ENCODE measurements around the gene ZFHX3.

Gene ZFHX3

GRCh38 chr16:72983728-72984350, 64.1 kb downstream of the ZFHX3 start:
- Histone ChIP-seq H3K9ac (no peak overlapping the region), H3K27ac (no peak overlapping the region), H3K4me2 (no peak overlapping the region), H3K4me1 (peaks cover under 1% of the 10 kb centered on the region; the same call in 1 of the 2 replicates), H3K27me3 (no peaks in the 10 kb centered on the region), H4K20me1 (no peaks in the 10 kb centered on the region), H3K36me3 (no peaks in the 10 kb centered on the region), H3K4me3 (no peak overlapping the region), H3K9me3 (no peaks in the 10 kb centered on the region)
- no peak for TF ChIP-seq Cebpa-rat (IDR thresholded peaks at IDR 0.05)

GRCh38 chr16:72983241-72983640, 64.7 kb downstream of the ZFHX3 start:
- Histone ChIP-seq H3K4me1 (peaks cover 6% of the 10 kb centered on the region), H3K9ac (no peak overlapping the region), H3K9me3 (no peaks in the 10 kb centered on the region), H3K27ac (no peak overlapping the region), H3K27me3 (no peaks in the 10 kb centered on the region), H4K20me1 (no peaks in the 10 kb centered on the region), H3K4me2 (no peak overlapping the region), H3K36me3 (no peaks in the 10 kb centered on the region), H3K4me3 (no peak overlapping the region)
- TF ChIP-seq Cebpa-rat (IDR thresholded peaks at IDR 0.05), result no peak

GRCh38 chr16:72979974-72980373, 68.0 kb downstream of the ZFHX3 start:
- no peak for TF ChIP-seq Cebpa-rat (IDR thresholded peaks at IDR 0.05)
- no peak overlapping the region for H3K27ac ChIP-seq
- no peak overlapping the region for H3K4me2 ChIP-seq
- H3K4me1 ChIP-seq, result peaks cover 16% of the 10 kb centered on the region
- no peaks in the 10 kb centered on the region for H3K9me3 ChIP-seq
- no peaks in the 10 kb centered on the region for H3K36me3 ChIP-seq
- H3K9ac ChIP-seq, result no peak overlapping the region
- no peak overlapping the region for H3K4me3 ChIP-seq
- no peaks in the 10 kb centered on the region for H3K27me3 ChIP-seq
- H4K20me1 ChIP-seq, result no peaks in the 10 kb centered on the region

DNA sequence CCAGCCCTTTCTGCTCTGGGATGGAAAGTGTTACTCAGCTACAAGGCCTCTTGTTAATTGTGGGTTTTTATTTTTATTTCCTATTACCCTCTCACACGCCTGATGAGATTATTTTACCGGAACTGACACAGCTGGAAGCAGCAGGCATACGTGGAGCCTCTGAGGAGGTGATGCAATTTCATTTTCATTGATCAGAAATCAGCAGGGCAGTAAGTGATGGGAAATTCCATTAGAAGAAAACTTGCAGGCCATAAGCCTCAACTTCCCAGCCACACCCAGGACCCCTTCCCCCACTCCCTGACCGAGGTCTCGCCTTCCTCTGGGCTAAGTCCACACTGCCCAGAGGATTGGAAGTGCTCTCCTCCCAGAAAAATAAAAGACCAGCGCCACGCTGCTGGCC, 69.7 kb downstream of the ZFHX3 start:
- H3K4me2 ChIP-seq, result peak overlapping the region; percentile 56
- no peaks in the 10 kb centered on the region for H3K9me3 ChIP-seq
- H3K36me3 ChIP-seq, result no peaks in the 10 kb centered on the region
- peaks cover 16% of the 10 kb centered on the region for H3K4me1 ChIP-seq
- no peak overlapping the region for H3K4me3 ChIP-seq
- H3K27ac ChIP-seq, result no peak overlapping the region
- no peaks in the 10 kb centered on the region for H4K20me1 ChIP-seq
- H3K9ac ChIP-seq, result no peak overlapping the region
- TF ChIP-seq Cebpa-rat (IDR thresholded peaks at IDR 0.05), result no peak
- no peaks in the 10 kb centered on the region for H3K27me3 ChIP-seq

DNA sequence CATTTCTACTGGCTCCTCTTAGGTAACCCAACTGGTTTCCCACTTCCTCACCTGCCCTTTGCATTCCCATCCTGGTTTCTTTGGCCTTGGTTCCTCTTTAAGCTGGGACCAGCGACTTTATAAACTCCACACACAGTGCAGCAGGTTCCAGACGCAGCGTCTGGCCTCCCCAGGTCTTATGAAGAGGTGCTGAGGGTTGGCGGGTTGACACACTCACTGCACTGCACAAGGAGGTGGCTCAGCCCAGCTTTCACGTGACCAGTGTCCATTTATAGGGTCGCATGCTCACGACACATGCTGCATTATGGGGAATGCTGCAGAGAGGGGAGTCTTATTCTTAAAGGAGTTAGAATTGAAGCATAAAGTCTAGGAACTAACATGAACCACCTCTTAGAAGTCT, 70.8 kb downstream of the ZFHX3 start:
- Histone ChIP-seq H3K27me3 (no peaks in the 10 kb centered on the region), H3K9me3 (no peaks in the 10 kb centered on the region), H3K4me3 (no peak overlapping the region), H3K36me3 (no peaks in the 10 kb centered on the region), H3K4me1 (peaks cover 16% of the 10 kb centered on the region), H3K27ac (no peak overlapping the region), H3K4me2 (no peak overlapping the region), H3K9ac (no peak overlapping the region), H4K20me1 (no peaks in the 10 kb centered on the region)
- no peak for TF ChIP-seq Cebpa-rat (IDR thresholded peaks at IDR 0.05)

- TF ChIP-seq Cebpa-rat (IDR thresholded peaks at IDR 0.05), result no peak
- Histone ChIP-seq H3K9me3 (no peaks in the 10 kb centered on the region), H3K4me3 (no peak overlapping the region), H3K36me3 (no peaks in the 10 kb centered on the region), H3K27ac (no peak overlapping the region), H3K9ac (no peak overlapping the region), H4K20me1 (no peaks in the 10 kb centered on the region), H3K4me2 (no peak overlapping the region), H3K27me3 (no peaks in the 10 kb centered on the region), H3K4me1 (peaks cover 16% of the 10 kb centered on the region)
Measured at GRCh38 chr16:72976438-72977064, 71.4 kb downstream of the ZFHX3 start.

DNA sequence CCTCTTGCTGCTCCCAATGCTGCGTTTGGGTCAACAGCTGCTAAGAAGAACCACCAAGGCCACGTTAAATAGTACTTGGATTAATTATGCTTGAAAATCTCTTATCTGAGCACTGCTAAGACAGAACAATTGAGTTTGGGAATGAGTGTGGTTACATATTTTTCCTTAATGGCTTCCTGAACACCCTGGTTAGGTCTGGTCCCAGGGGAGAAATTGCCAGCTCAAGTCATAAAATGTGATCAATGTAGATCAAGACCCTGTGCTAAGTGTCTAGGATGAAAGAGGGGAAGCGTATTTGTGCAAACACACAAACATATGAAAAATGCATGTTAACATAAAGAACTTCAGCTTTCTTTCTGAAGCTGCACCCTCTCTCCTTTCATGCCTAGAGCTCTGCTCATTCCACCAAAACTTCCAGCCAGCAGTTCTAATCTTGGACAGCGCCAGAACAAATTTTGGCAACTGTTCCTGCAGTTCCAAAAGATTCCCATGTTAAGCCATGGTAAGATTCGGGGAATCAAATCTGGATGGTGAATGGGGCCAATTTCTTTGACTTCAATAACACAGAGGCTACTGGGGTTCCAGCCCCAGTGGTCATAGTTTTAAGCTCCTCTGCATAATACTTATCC, 72.0 kb downstream of the ZFHX3 start:
- TF ChIP-seq Cebpa-rat (IDR thresholded peaks at IDR 0.05), result no peak
- no peaks in the 10 kb centered on the region for H3K36me3 ChIP-seq
- no peaks in the 10 kb centered on the region for H3K27me3 ChIP-seq
- no peak overlapping the region for H3K27ac ChIP-seq
- H3K4me2 ChIP-seq, result no peak overlapping the region
- no peaks in the 10 kb centered on the region for H4K20me1 ChIP-seq
- H3K9ac ChIP-seq, result no peak overlapping the region
- H3K9me3 ChIP-seq, result no peaks in the 10 kb centered on the region
- peaks cover 16% of the 10 kb centered on the region for H3K4me1 ChIP-seq
- no peak overlapping the region for H3K4me3 ChIP-seq

GRCh38 chr16:72974142-72974769, 73.7 kb downstream of the ZFHX3 start:
- no peaks in the 10 kb centered on the region for H3K36me3 ChIP-seq
- peaks cover 16% of the 10 kb centered on the region for H3K4me1 ChIP-seq
- H3K9me3 ChIP-seq, result no peaks in the 10 kb centered on the region
- no peak overlapping the region for H3K27ac ChIP-seq
- H3K4me2 ChIP-seq, result no peak overlapping the region
- no peak overlapping the region for H3K9ac ChIP-seq
- H3K4me3 ChIP-seq, result no peak overlapping the region
- TF ChIP-seq Cebpa-rat (IDR thresholded peaks at IDR 0.05), result no peak
- no peaks in the 10 kb centered on the region for H3K27me3 ChIP-seq
- no peaks in the 10 kb centered on the region for H4K20me1 ChIP-seq

GRCh38 chr16:72972878-72973571, 74.9 kb downstream of the ZFHX3 start:
- Histone ChIP-seq H3K27ac (no peak overlapping the region), H3K4me1 (peaks cover 8% of the 10 kb centered on the region), H3K4me2 (no peak overlapping the region), H3K36me3 (no peaks in the 10 kb centered on the region), H3K9me3 (no peaks in the 10 kb centered on the region), H4K20me1 (no peaks in the 10 kb centered on the region), H3K4me3 (no peak overlapping the region), H3K9ac (no peak overlapping the region), H3K27me3 (no peaks in the 10 kb centered on the region)
- TF ChIP-seq Cebpa-rat (IDR thresholded peaks at IDR 0.05), result no peak

Data from BLaER1 (cell line).